NCI-H446 treated with DMSO at 0.1 percent for 48 hours (cell line): ENCODE measurements around the gene PRR15L.
"Not testable (repeated sequence)": the region's sequence is repeated elsewhere in the genome, so short reads cannot be mapped to it uniquely, and the experiment has no call there.

Source experiments
- DNase-seq: peaks from one replicate; lab custom pipeline; 2025; lab: John Stamatoyannopoulos, UW

PRR15L gene

GRCh38 chr17:47988445-47988844 lies 30.8 kb upstream of the PRR15L start:
- not testable (repeated sequence) for DNase-seq

DNA sequence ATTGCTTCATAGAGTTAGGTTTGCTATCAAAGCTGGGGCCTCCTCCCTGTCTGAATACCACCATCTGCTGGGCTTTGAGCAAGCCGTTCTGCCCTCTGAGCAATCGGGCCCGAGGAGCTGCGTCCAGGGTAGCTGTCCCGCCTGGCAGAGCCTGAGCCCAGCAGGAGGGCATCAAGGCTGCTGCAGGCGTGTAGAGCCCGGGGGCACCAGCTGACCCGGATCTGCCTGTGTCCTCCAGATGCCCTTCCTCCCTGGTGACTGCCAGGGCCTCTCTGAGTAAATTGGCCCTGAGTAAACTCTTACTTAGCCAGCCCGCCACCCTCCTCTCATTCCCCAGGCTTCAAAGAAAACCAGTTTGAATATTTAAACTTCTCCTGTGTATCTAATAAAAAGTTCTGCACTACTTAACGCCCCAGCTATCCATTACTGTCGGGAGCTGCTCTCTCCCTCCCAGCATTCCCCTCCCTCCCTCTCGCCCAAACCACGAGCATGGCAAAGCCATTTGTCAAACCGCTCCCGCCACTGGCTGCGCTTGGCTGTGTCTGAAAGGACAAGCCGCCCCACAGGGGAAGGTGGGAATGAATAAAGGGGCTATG lies 29.7 kb upstream of the PRR15L start:
- DNase-seq, result peak; percentile 44

- DNase-seq, result no peak
These were observed 28.8 kb upstream of the PRR15L start for GRCh38 chr17:47986520-47986919.

DNA sequence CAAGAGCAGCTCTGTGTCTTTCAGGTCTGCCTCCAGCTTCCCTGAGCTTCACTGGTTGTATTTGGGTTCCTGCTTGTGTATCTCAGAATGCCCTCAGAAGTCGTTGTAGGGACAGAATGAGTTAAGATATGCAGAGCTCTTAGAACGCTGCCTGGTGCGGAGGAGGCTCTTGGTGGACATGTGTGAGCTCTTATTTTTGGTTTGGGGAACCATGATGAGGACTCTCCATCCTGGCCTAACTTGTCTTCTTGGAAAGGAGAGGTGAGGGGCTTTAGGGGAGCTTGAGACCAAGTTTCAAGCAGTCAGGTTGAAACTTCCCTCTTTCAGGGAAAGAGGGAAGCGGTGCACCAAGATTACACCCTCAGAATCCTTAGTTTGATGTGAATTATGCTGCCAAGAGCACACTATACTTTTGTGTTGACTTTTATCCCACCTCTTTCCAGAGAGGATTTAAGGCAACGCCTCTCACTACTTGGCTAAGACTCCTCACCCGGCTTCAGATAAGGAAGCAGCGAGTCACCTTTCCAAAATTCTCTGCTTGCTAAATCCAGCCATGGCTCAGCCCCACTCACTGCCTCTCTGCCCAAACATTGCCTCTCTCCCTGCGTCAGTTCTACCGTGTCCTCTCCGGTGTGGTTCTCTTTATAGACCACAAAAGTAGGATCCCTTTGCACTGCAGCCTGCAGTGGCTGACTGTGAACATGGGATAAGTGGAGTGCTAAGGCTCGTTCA lies 26.0 kb upstream of the PRR15L start:
- no peak for DNase-seq

DNA sequence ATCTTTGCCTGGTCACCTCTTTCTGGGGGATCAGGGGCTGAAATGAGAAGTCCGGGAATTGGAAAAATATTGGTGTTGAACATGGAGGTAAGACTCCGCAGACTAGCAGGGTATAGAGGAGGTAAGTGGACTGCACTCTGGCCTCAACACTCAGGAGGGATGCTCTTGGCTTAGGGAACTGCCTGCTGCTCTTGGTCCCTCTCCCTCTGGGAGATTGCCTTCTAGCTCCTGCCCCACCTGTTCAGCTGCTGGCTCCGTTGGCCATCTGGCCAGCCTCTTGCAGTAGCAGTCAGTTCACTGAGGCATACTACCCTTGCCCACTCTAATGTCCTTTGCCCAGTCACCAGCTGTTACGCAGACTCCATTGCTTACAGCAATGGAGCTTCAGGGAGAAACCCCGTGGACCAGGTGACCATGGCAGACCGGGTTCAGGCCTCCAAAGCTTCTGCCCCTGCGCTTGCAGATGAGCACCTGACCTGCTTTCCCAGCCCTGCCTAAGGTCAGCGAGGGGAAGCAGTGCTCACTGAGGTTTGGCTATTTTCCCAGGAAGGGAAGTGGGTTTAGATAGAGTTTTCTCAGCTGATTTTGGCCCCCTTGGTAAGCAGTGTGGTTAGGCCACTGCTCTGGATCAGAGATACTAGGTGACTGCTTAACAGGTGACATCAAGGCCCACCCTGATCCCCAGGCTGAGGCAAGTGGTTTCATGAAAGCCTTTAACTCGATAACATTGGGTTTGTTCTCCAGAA lies 25.1 kb upstream of the PRR15L start:
- DNase-seq, result no peak

DNA sequence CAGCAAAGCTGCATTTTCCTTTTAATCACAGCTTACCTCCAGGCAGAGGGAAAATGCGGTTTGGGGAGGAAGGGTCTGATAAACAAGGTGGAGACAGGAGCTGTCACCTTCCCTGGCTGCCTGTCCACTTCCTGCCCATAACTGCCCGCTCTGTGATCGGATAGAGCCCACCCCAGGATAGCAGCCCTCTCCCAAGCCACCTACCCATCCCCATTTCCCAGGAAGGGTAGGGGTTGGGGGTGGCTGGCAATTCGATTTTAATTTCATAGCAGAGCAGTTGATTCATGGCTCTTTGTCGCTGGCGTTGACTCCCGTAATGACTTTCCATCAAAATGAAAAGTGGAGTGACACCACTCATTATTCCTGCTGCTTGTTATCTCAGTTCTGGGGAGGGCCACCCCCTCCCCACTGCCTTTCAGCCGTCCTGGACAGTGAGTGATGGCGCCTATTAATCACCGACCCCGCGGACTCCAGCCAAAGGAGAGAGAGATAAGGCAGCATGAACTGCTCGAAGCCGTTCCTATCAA lies 24.5 kb upstream of the PRR15L start:
- no peak for DNase-seq

DNA sequence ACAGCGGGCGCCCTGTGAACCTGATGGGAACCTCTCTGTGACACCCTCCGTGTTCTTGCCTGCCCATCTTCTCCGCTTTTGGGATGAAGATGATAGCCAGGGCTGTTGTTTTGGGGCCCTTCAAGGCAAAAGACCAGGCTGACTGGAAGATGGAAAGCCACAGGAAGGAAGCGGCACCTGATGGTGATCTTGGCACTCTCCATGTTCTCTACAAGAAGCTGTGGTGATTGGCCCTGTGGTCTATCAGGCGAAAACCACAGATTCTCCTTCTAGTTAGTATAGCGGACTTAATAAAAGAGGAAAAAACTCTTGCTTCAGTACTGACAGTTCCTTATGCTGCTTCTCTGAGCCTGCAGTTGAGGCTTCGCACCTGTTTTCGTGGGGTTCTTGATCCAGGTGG lies 23.8 kb upstream of the PRR15L start:
- DNase-seq, result no peak

GRCh38 chr17:47980541-47980940 lies 22.9 kb upstream of the PRR15L start:
- DNase-seq, result peak; percentile 79

DNA sequence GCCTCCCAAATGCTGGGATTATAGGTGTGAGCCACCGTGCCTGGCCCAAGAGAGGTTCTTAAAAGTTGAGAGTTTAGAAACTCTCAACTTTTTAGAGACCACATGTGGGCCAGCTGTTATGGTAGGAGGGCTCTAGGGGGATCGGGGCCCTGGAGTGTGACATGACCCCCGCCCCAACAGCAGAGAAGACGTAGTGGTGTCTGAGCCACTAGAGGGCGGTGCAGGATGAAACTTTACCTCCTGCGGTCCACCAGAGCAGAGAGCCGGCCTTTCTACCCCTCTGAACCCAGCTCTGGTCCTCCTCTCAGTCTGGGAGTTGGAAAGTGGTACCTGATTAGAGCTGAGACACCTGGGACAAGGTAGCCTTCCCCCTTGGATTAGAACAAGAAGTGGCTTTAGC lies 20.6 kb upstream of the PRR15L start:
- DNase-seq, result peak; percentile 1

- DNase-seq, result no peak
These were observed 18.1 kb upstream of the PRR15L start for GRCh38 chr17:47975823-47976205.

DNA sequence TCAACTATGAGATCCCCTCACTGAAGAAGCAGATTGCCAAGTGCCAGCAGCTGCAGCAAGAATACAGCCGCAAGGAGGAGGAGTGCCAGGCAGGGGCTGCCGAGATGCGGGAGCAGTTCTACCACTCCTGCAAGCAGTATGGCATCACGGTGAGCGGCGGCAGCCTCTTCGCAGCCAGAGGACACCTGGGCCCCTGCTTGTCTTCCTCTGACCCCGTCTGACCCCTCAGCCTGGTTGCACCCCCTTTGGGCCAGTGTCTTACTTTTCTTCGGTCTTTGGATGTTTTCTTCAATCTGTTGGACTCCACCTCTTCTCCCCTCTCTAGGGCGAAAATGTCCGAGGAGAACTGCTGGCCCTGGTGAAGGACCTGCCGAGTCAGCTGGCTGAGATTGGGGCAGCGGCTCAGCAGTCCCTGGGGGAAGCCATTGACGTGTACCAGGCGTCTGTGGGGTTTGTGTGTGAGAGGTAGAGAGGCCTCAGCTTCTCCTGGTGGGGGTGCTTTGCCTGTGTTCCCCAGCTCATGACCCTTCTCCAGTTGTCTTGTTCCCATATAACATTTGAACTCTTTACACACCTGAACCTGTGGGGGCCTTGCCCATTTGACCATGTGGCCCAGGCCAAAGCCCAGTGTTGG lies 17.6 kb upstream of the PRR15L start:
- DNase-seq, result no peak

GRCh38 chr17:47973541-47973940 lies 15.9 kb upstream of the PRR15L start:
- DNase-seq, result peak; percentile 51

DNA sequence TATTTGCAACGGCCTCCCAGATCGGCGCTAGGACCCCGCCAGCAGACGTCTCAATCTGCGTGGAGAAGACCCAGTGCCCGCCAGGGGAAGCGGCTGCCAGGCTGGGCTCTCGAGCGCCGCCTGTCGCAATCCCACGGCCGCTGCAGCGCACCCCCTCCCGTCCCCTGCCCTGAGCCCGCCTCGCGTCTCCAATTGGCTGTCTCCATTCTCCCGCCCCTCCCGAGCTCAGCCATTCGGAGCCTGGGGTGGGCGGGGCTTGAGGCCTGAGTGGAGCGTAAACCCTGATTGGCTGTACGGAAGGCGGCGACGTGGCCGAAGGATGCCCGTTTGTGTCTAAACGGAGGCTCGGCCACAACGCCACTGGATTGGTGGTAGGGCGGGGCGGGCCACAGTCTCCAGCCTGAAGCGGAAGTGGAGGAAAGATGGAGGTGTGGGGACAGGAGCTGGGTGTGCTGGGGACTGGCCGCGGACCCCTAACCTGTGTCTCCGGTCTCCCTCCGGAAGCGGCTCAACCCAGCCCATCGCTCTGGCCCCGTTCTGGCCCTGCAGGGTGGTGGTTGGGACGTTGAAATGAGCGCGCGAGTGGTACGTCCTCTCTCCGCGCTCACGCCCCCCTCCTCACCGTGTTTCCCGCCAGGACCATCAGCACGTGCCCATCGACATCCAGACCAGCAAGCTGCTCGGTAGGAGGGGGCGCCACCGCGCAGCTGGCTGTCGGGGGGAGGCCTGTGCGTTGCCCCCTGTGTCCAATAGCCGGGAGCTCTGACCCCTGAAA lies 13.2 kb upstream of the PRR15L start, which contains the start of gene CDK5RAP3:
CDK5RAP3 (plus strand) TSS at position 389 of the 775 bp plus-strand sequence; CDS start at position 423, 34 bp downstream.
- peak; percentile 97 for DNase-seq

DNA sequence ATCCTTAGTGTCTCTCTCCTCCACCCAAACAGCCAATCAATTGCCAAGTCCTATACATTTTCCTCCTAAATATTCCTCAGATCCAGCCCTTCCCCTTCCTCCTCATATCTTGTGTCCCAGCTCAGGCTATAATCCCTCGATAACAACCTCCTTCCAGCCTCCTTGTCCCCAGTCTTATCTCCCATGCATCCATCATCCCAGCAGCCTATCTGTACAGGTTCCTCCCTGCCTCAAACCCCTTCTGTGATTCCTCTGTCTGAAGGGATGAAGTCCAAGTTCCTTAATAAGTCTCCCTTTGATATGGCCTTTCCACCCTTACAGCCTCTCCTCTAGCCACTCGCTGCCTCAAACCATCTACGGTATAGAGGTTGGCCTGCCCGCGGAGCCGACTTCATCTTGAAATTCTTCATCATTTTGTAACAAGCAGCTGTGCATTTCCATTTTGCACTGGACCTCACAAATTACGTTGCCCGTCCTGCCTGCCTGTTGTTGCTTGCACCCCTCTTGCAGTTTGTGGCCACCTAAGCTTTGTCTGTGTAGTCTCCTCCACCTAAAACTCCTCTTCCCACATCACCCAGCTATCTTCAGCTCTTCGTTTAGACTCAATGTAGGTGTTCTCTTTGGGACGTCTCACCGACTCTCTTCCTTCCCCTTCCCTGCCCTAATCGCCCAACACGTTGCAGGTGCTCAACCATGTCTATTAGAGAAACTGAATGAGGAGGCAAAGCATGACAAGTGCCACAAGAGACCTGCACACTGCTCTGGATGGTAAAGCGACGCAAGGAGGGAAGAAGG lies 12.4 kb upstream of the PRR15L start:
- DNase-seq, result no peak

DNA sequence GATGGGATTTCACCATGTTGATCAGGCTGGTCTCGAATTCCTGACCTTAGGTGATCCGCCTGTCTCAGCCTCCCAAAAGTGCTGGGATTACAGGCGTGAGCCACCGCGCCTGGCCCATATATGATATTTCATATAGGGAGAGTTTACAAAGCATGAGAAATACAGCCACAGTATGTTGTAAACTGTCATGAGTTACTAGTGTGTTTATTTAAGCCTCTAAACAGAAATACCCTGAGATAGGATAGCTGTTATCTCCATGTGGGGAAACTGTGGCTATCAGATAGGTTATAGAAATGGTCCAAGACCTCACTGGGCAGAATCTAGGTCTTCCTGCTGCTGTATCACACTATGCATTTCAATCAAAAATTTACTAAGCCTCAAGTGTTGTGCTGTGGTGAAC lies 11.2 kb upstream of the PRR15L start:
- DNase-seq, result no peak

DNA sequence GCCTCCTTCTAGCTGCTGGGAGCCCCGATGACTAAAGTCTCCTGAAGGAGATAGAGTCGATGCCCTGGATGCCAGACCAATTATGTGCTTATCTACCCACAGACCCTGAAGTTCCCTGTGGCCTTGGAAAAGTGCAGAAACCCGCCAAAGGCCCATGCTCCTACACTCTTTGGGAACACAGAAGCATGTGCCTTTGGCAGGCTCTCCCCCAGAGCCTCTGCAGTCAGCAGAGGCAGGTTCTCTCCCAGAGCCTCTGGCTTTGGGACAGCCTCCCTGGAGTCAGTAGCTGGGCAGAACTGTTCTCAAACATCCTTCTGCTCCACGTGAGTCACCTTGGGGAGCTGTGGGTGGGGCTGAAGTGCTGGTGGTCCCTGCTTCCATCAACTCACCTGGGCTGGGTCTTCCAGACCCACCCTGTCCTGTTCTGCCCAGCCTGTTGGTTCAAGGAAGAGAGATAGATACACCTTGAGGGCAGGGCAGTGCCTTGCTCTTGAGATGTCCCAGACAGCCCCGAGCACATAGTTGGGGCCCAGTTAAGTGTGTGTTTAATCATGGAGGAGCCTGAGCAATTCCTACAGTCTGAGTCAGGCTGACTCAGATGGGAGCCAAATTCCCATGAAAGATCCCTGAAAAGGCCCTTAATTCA lies 10.0 kb upstream of the PRR15L start:
- DNase-seq, result no peak

GRCh38 chr17:47966079-47966519 lies 8.4 kb upstream of the PRR15L start:
- DNase-seq, result no peak

- DNase-seq, result no peak
These were observed 7.2 kb upstream of the PRR15L start for GRCh38 chr17:47964856-47965255.

DNA sequence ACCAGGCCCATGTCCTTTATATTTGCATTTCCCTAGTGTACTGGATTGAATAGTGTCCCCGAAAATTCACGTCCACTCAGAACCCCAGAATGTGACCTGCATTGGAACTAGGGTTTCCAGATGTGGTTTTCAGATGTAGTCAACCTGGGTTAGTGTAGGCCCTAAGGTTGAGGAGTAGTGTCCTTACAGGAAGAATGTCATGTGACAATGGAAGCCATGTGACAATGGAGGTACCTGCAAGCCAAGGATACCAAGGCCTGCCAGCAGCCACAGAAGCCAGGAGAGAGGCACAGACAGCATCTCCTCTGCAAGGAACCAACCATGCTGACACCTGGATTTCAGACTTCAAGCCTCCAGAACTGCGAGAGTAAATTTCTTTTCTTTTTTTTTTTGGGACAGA lies 5.2 kb upstream of the PRR15L start:
- DNase-seq, result no peak

GRCh38 chr17:47961406-47961805 lies 3.7 kb upstream of the PRR15L start:
- DNase-seq, result no peak
